CD14-positive monocyte (primary cell): ENCODE results near the gene CCT7. TPM values are rescaled to one million over a fixed set of nuclear protein-coding genes. Genes with fewer than 3 reads are reported as not detected.

ENCODE experiments used
- DNase-seq, 3 donors: peaks; one replicate each; pipeline ENCODE4 v3.0.0-alpha.2; 2011 to 2022
- H2AFZ ChIP-seq: 2 replicates; pipeline ENCODE4 v1.6.0; 2012; ENCODE audit warnings: mild to moderate bottlenecking, low read depth, low read length, inconsistent platforms; ENCODE audit not compliant: insufficient read depth, poor library complexity, severe bottlenecking
- H3K27ac ChIP-seq, 2 donors: 1 replicate in 1 of 2; 2 replicates in 1 of 2; pipeline ENCODE4 v1.5.1; 2012 to 2013; ENCODE audit warnings: low read length in 2 of 2, control low read depth in 1 of 2, inconsistent platforms in 1 of 2, low read depth in 1 of 2, mild to moderate bottlenecking in 1 of 2
- H3K27me3 ChIP-seq, 2 donors: one replicate each; pipeline versions ENCODE4 v1.6.0 to v1.6.1; 2011 to 2013; ENCODE audit warnings: low read length in 2 of 2; ENCODE audit not compliant: control insufficient read depth in 2 of 2, insufficient read depth in 2 of 2
- H3K36me3 ChIP-seq, 2 donors: replicated peaks in 1 of 2; 1 replicate in 1 of 2; 2 replicates in 1 of 2; pipeline versions ENCODE4 v1.5.1 to v1.6.1; 2012 to 2013; ENCODE audit warnings: low read length in 2 of 2, control low read depth in 1 of 2, inconsistent platforms in 1 of 2, mild to moderate bottlenecking in 1 of 2; ENCODE audit not compliant: insufficient read depth in 2 of 2, control insufficient read depth in 1 of 2
- H3K4me1 ChIP-seq, 2 donors: 1 replicate in 1 of 2; 2 replicates in 1 of 2; pipeline versions ENCODE4 v1.5.1 to v1.6.1; 2012 to 2013; ENCODE audit warnings: low read length in 2 of 2, control low read depth in 1 of 2, inconsistent platforms in 1 of 2, mild to moderate bottlenecking in 1 of 2, moderate library complexity in 1 of 2; ENCODE audit not compliant: insufficient read depth in 2 of 2, control insufficient read depth in 1 of 2
- H3K4me2 ChIP-seq: replicated peaks from 2 replicates; pipeline ENCODE3; 2012; ENCODE audit warnings: low read length, moderate library complexity, mild to moderate bottlenecking; ENCODE audit not compliant: poor library complexity, severe bottlenecking; ENCODE audit errors: extremely low read depth
- H3K4me3 ChIP-seq, 3 experiments: fragments of 200-600 bp in 1 of 3; sonication (generic) in 1 of 3; replicated peaks in 1 of 3; 1 replicate in 2 of 3; 2 replicates in 1 of 3; pipeline ENCODE4 v1.5.1; 2011 to 2013; ENCODE audit warnings: low read length in 3 of 3, mild to moderate bottlenecking in 3 of 3, control low read depth in 2 of 3, low read depth in 2 of 3, inconsistent platforms in 1 of 3, moderate library complexity in 1 of 3
- H3K79me2 ChIP-seq: 2 replicates; pipeline ENCODE4 v1.6.0; 2012; ENCODE audit warnings: mild to moderate bottlenecking, control low read depth, inconsistent platforms, low read length, moderate library complexity; ENCODE audit not compliant: insufficient read depth
- H3K9ac ChIP-seq: 2 replicates; pipeline ENCODE4 v1.6.0; 2017; ENCODE audit warnings: low read length, mild to moderate bottlenecking; ENCODE audit not compliant: insufficient read depth, poor library complexity, severe bottlenecking
- H3K9me3 ChIP-seq, 2 donors: replicated peaks in 1 of 2; 1 replicate in 1 of 2; 2 replicates in 1 of 2; pipeline versions ENCODE4 v1.5.1 to v1.6.1; 2012 to 2013; ENCODE audit warnings: low read length in 2 of 2, control low read depth in 1 of 2; ENCODE audit not compliant: control insufficient read depth in 1 of 2, insufficient read depth in 1 of 2
- H4K20me1 ChIP-seq: 2 replicates; pipeline ENCODE4 v1.6.0; 2012; ENCODE audit warnings: mild to moderate bottlenecking, low read length, control low read depth, moderate library complexity; ENCODE audit not compliant: insufficient read depth
- H3K27ac Mint-ChIP-seq, 7 donors: one replicate each; pipeline ENCODE4 v1.8.0; 2020; ENCODE audit warnings: mild to moderate bottlenecking in 7 of 7, mixed read lengths in 7 of 7, moderate library complexity in 6 of 7, inconsistent platforms in 2 of 7
- H3K27me3 Mint-ChIP-seq, 3 donors: one replicate each; pipeline ENCODE4 v1.8.0; 2021 to 2022; ENCODE audit warnings: low read depth in 3 of 3, mild to moderate bottlenecking in 3 of 3, mixed read lengths in 3 of 3, moderate library complexity in 3 of 3, inconsistent platforms in 1 of 3
- H3K36me3 Mint-ChIP-seq, 2 donors: one replicate each; pipeline ENCODE4 v1.8.0; 2020; ENCODE audit warnings: mixed read lengths in 2 of 2, inconsistent platforms in 1 of 2, mild to moderate bottlenecking in 1 of 2
- H3K4me1 Mint-ChIP-seq: one replicate; pipeline ENCODE4 v1.8.0; 2020; ENCODE audit warnings: mild to moderate bottlenecking, mixed read lengths
- H3K4me3 Mint-ChIP-seq, 2 donors: one replicate each; pipeline ENCODE4 v1.8.0; 2020; ENCODE audit warnings: mild to moderate bottlenecking in 2 of 2, mixed read lengths in 2 of 2, moderate library complexity in 1 of 2
- H3K9me3 Mint-ChIP-seq, 7 donors: one replicate each; pipeline ENCODE4 v1.8.0; 2020 to 2022; ENCODE audit warnings: mixed read lengths in 7 of 7, mild to moderate bottlenecking in 6 of 7, moderate library complexity in 6 of 7, inconsistent platforms in 2 of 7
- CTCF ChIP-seq: fragments of 200-600 bp; IDR thresholded peaks from one replicate; pipeline ENCODE4 v1.8.0; 2022; ENCODE audit warnings: antibody characterized with exemption, mild to moderate bottlenecking
- WGBS: methylation state at CpG from one replicate; pipeline ENCODE4 v1.1.5; 2013; ENCODE audit warnings: missing lambda C conversion rate; ENCODE audit not compliant: insufficient coverage; 5-methylcytosine and 5-hydroxymethylcytosine counted together
- intact Hi-C, 2 donors: fragments of 100-400 bp; cut with micrococcal nuclease; formaldehyde crosslinking; loops; one replicate each; pipeline versions ENCODE4 v1.15.0 to v1.15.1; 2023
- polyA plus RNA-seq, 3 donors: library from polyadenylated mRNA; depleted of rRNA in 1 of 3; unstranded in 2 of 3; stranded (reverse) in 1 of 3; fragments of 300-500 nt in 2 of 3; fragments of >200 nt in 1 of 3; fragmentation: Illumina TruSeq in 2 of 3; gene quantifications; 1 replicate in 2 of 3; 2 replicates in 1 of 3; pipeline ENCODE4 v1.2.3, GENCODE V29; 2012 to 2021

CCT7 gene
- polyA plus RNA-seq, 3 donors, result 56.8 to 151 (median 134) TPM

DNA sequence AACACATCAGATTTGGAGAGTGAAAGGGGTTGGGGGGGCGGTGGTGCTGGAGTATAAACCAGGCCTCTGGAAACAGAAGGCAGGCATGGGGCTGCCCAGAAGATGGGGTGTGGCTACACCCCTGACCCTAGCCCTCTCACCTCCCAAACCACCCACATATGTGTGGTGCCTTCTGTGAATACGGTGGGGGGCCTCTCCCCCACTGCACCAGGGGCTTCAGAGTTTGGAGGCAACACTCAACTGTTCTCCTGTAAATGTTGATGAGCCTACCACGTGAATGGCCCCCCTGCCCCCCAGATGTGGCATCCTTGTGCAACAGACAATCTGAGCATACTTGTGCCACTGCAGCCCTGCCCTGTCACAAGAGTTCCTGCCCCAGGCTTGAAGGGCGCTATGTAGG is 30.7 kb downstream of the CCT7 start:
- H3K79me2 ChIP-seq, result no peaks in the 10 kb centered on the region
- Mint-ChIP-seq H3K4me3 (no peak overlapping the region), H3K36me3 (peaks cover 48 to 51% of the 10 kb centered on the region in 2 donors), H3K9me3 (peaks cover 0 to 4% (median 0%) of the 10 kb centered on the region in 7 donors), H3K4me1 (peaks cover 2% of the 10 kb centered on the region), H3K27ac (no peak overlapping the region), H3K27me3 (peaks cover 2 to 13% (median 12%) of the 10 kb centered on the region in 3 donors)
- H3K4me2 ChIP-seq, result no peak overlapping the region
- TF ChIP-seq CTCF, result no peak
- H4K20me1 ChIP-seq, result peaks cover 9% of the 10 kb centered on the region
- H3K4me1 ChIP-seq, result peaks cover 0 to 5% of the 10 kb centered on the region in 2 donors
- no peak overlapping the region for H3K4me3 ChIP-seq
- H3K27me3 ChIP-seq, result peaks cover 2 to 3% of the 10 kb centered on the region in 2 donors
- no peaks in the 10 kb centered on the region for H3K9me3 ChIP-seq
- H2AFZ ChIP-seq, result no peak overlapping the region
- intact Hi-C loops, result no loop called here
- no peak overlapping the region for H3K9ac ChIP-seq
- peaks cover 26 to 67% of the 10 kb centered on the region in 2 donors for H3K36me3 ChIP-seq
- WGBS, result 86% methylated on average over 1 of the region's 4 CpGs
- H3K27ac ChIP-seq, result no peak overlapping the region
- DNase-seq, result no peak

- no peak overlapping the region for H3K9ac ChIP-seq
- no peak overlapping the region for H3K27ac ChIP-seq
- H3K9me3 ChIP-seq, result no peaks in the 10 kb centered on the region
- no peak overlapping the region for H2AFZ ChIP-seq
- no peaks in the 10 kb centered on the region for H3K79me2 ChIP-seq
- DNase-seq, result no peak
- H3K4me3 ChIP-seq, result no peak overlapping the region
- no peak for TF ChIP-seq CTCF
- intact Hi-C loops, result no loop called here
- Mint-ChIP-seq H3K27ac (no peak overlapping the region), H3K36me3 (peaks cover 50 to 52% of the 10 kb centered on the region in 2 donors), H3K27me3 (peaks cover 9 to 19% (median 19%) of the 10 kb centered on the region in 3 donors), H3K4me1 (peaks cover 5% of the 10 kb centered on the region), H3K4me3 (no peak overlapping the region), H3K9me3 (peaks cover 0 to 4% (median 0%) of the 10 kb centered on the region in 7 donors)
- 95% methylated on average over 23 of the region's 28 CpGs for WGBS
- no peak overlapping the region for H3K4me2 ChIP-seq
- peaks cover 22 to 60% of the 10 kb centered on the region in 2 donors for H3K36me3 ChIP-seq
- peaks cover 0 to 5% of the 10 kb centered on the region in 2 donors for H3K4me1 ChIP-seq
- H3K27me3 ChIP-seq, result peaks cover 6 to 10% of the 10 kb centered on the region in 2 donors
- H4K20me1 ChIP-seq, result peaks cover 16% of the 10 kb centered on the region
These were observed 31.4 kb downstream of the CCT7 start for GRCh38 chr2:73265298-73266060.
